NCI-H2029 treated with DMSO at 0.1 percent for 48 hours (cell line): Measurements from ENCODE around the gene USP17L29.
"Not testable (repeated sequence)": the region's sequence is repeated elsewhere in the genome, so short reads cannot be mapped to it uniquely, and the experiment has no call there.

ENCODE experiments used
- DNase-seq: peaks from one replicate; lab custom pipeline; 2025; lab: John Stamatoyannopoulos, UW

USP17L29 gene, protein sequence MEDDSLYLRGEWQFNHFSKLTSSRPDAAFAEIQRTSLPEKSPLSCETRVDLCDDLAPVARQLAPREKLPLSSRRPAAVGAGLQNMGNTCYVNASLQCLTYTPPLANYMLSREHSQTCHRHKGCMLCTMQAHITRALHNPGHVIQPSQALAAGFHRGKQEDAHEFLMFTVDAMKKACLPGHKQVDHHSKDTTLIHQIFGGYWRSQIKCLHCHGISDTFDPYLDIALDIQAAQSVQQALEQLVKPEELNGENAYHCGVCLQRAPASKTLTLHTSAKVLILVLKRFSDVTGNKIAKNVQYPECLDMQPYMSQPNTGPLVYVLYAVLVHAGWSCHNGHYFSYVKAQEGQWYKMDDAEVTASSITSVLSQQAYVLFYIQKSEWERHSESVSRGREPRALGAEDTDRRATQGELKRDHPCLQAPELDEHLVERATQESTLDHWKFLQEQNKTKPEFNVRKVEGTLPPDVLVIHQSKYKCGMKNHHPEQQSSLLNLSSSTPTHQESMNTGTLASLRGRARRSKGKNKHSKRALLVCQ

DNA sequence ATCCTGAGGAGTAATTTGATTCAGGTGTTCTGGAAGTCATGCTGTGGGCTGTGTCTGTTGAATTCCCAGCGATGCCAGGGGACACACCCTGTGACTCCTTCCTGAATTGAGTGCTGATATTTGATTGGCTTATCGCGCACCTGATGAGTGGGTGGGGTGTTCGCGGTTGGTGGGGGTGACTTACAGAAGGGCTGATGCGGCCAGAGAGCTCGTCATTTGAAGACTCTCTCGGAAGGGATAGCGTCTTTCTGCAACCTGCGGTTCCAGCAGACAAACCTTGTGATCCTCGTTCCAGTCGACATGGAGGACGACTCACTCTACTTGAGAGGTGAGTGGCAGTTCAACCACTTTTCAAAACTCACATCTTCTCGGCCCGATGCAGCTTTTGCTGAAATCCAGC lies at the start of gene USP17L29:
Gene USP17L29 (plus strand): TSS at position 301 of the 400 bp plus-strand sequence. CDS start 0 bp downstream, at position 301.
- DNase-seq, result not testable (repeated sequence)

- DNase-seq, result not testable (repeated sequence)
Observed at GRCh38 chr4:9324191-9324590, 29.2 kb upstream of the USP17L29 start.

DNA sequence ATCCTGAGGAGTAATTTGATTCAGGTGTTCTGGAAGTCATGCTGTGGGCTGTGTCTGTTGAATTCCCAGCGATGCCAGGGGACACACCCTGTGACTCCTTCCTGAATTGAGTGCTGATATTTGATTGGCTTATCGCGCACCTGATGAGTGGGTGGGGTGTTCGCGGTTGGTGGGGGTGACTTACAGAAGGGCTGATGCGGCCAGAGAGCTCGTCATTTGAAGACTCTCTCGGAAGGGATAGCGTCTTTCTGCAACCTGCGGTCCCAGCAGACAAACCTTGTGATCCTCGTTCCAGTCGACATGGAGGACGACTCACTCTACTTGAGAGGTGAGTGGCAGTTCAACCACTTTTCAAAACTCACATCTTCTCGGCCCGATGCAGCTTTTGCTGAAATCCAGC lies 28.6 kb upstream of the USP17L29 start, which contains the start of gene USP17L24:
Gene USP17L24 (plus strand): TSS at position 301 of the 400 bp plus-strand sequence. CDS start 0 bp downstream, at position 301.
- DNase-seq, result not testable (repeated sequence)

- not testable (repeated sequence) for DNase-seq
Observed at GRCh38 chr4:9329611-9330010, 23.8 kb upstream of the USP17L29 start, which contains the start of gene USP17L25. Gene USP17L25 (plus strand): TSS chr4:9329911. CDS start chr4:9329911, 0 bp downstream.

DNA sequence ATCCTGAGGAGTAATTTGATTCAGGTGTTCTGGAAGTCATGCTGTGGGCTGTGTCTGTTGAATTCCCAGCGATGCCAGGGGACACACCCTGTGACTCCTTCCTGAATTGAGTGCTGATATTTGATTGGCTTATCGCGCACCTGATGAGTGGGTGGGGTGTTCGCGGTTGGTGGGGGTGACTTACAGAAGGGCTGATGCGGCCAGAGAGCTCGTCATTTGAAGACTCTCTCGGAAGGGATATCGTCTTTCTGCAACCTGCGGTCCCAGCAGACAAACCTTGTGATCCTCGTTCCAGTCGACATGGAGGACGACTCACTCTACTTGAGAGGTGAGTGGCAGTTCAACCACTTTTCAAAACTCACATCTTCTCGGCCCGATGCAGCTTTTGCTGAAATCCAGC lies 19.1 kb upstream of the USP17L29 start, which contains the start of gene USP17L26:
Gene USP17L26 (plus strand): TSS at position 301 of the 400 bp plus-strand sequence. CDS start 0 bp downstream, at position 301.
- not testable (repeated sequence) for DNase-seq

GRCh38 chr4:9339103-9339502 lies 14.3 kb upstream of the USP17L29 start, which contains the start of gene USP17L5:
Gene USP17L5 (plus strand): TSS chr4:9339403. CDS start chr4:9339403, 0 bp downstream.
- DNase-seq, result not testable (repeated sequence)

DNA sequence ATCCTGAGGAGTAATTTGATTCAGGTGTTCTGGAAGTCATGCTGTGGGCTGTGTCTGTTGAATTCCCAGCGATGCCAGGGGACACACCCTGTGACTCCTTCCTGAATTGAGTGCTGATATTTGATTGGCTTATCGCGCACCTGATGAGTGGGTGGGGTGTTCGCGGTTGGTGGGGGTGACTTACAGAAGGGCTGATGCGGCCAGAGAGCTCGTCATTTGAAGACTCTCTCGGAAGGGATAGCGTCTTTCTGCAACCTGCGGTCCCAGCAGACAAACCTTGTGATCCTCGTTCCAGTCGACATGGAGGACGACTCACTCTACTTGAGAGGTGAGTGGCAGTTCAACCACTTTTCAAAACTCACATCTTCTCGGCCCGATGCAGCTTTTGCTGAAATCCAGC lies 9.6 kb upstream of the USP17L29 start, which contains the start of gene USP17L27:
Gene USP17L27 (plus strand): TSS at position 301 of the 400 bp plus-strand sequence. CDS start 0 bp downstream, at position 301.
- DNase-seq, result not testable (repeated sequence)

DNA sequence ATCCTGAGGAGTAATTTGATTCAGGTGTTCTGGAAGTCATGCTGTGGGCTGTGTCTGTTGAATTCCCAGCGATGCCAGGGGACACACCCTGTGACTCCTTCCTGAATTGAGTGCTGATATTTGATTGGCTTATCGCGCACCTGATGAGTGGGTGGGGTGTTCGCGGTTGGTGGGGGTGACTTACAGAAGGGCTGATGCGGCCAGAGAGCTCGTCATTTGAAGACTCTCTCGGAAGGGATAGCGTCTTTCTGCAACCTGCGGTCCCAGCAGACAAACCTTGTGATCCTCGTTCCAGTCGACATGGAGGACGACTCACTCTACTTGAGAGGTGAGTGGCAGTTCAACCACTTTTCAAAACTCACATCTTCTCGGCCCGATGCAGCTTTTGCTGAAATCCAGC lies 4.8 kb upstream of the USP17L29 start, which contains the start of gene USP17L28:
Gene USP17L28 (plus strand): TSS at position 301 of the 400 bp plus-strand sequence. CDS start 0 bp downstream, at position 301.
- DNase-seq, result not testable (repeated sequence)

DNA sequence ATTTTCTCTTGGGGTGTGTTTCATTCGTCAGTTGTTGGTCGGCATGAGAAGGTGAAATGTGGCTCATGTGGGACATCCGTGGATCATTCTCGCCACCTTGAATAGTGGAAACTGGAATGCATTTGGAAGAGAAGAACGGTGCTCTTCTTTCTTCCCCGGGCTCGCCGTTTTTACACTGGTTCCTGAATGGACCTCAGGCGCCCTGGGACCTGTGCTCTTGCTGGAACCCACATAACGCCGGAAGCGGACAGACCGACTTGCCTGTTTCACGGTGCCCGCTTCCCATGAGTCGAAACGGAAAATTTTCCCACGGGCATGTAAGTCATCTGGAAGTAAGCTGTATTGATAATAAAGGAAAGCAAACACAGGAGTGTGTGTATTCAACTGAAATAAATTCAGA lies 2.6 kb upstream of the USP17L29 start:
- DNase-seq, result not testable (repeated sequence)

DNA sequence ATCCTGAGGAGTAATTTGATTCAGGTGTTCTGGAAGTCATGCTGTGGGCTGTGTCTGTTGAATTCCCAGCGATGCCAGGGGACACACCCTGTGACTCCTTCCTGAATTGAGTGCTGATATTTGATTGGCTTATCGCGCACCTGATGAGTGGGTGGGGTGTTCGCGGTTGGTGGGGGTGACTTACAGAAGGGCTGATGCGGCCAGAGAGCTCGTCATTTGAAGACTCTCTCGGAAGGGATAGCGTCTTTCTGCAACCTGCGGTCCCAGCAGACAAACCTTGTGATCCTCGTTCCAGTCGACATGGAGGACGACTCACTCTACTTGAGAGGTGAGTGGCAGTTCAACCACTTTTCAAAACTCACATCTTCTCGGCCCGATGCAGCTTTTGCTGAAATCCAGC lies 9.4 kb downstream of the USP17L29 start, which contains the start of gene USP17L30:
Gene USP17L30 (plus strand): TSS at position 301 of the 400 bp plus-strand sequence. CDS start 0 bp downstream, at position 301.
- DNase-seq, result not testable (repeated sequence)

- DNase-seq, result not testable (repeated sequence)
Observed at GRCh38 chr4:9379881-9380280, 26.4 kb downstream of the USP17L29 start.

GRCh38 chr4:9381012-9381534 lies 27.6 kb downstream of the USP17L29 start:
- not testable (repeated sequence) for DNase-seq

DNA sequence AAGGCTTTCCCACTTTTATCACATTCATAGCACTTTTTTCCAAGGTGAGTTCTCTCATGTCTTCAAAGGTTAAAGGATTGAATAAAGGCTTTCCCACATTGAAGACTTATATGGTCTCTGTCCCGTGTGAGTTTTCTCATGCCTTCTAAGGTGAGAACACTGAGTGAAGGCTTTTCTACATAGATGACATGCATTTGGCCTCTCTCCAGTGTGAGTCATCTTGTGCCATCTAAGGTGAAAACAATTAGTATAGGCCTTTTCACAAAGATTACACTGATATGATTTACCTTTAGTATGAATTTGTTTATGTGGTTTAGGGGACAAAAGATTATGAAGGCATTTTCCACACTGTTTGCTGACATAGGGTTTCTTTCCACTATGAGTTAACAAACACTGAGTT lies 30.7 kb downstream of the USP17L29 start:
- no peak for DNase-seq

- DNase-seq, result not testable (repeated sequence)
Observed at GRCh38 chr4:9389001-9389400, 35.6 kb downstream of the USP17L29 start.
